ENCODE data around the gene PSMB5. TPM values are rescaled to one million over a fixed set of nuclear protein-coding genes. Genes with fewer than 3 reads are reported as not detected.

PSMB5 gene
- total RNA-seq, 1 donor from 2014 or later = 123 TPM

GRCh38 chr14:23024612-23025075 lies 10.1 kb downstream of the PSMB5 start:
- Mint-ChIP-seq H3K4me1 (peaks cover 16% of the 10 kb centered on the region), H3K4me3 (no peak overlapping the region), H3K36me3 (peaks cover 29% of the 10 kb centered on the region), H3K9me3 (no peaks in the 10 kb centered on the region), H3K27ac (peak overlapping the region; percentile 41), H3K27me3 (ENCODE audit: low read depth) (no peaks in the 10 kb centered on the region)
- DNase-seq (ENCODE audit: low spot score in 2 of 2, unreplicated experiment in 2 of 2) = no peak
- no peak for TF ChIP-seq CTCF (IDR thresholded peaks at IDR 0.05; ENCODE audit: unreplicated experiment)

- no peak for TF ChIP-seq CTCF (IDR thresholded peaks at IDR 0.05; ENCODE audit: unreplicated experiment)
- Mint-ChIP-seq H3K27ac (peak overlapping the region; percentile 61), H3K4me1 (peaks cover 16% of the 10 kb centered on the region), H3K4me3 (no peak overlapping the region), H3K27me3 (ENCODE audit: low read depth) (no peaks in the 10 kb centered on the region), H3K9me3 (no peaks in the 10 kb centered on the region), H3K36me3 (peaks cover 24% of the 10 kb centered on the region)
- no peak for DNase-seq (ENCODE audit: low spot score in 2 of 2, unreplicated experiment in 2 of 2)
These were observed 10.9 kb downstream of the PSMB5 start for GRCh38 chr14:23023795-23024152.

- no peaks in the 10 kb centered on the region for H3K27me3 Mint-ChIP-seq (ENCODE audit: low read depth)
- peaks cover 16% of the 10 kb centered on the region for H3K4me1 Mint-ChIP-seq
- H3K36me3 Mint-ChIP-seq = peaks cover 22% of the 10 kb centered on the region
- no peak for DNase-seq (ENCODE audit: low spot score in 2 of 2, unreplicated experiment in 2 of 2)
- H3K4me3 Mint-ChIP-seq = no peak overlapping the region
- no peak for TF ChIP-seq CTCF (IDR thresholded peaks at IDR 0.05; ENCODE audit: unreplicated experiment)
- no peaks in the 10 kb centered on the region for H3K9me3 Mint-ChIP-seq
- no peak overlapping the region for H3K27ac Mint-ChIP-seq
These were observed 11.5 kb downstream of the PSMB5 start for GRCh38 chr14:23023022-23023794.

GRCh38 chr14:23021889-23022442 lies 12.7 kb downstream of the PSMB5 start:
- no peaks in the 10 kb centered on the region for H3K27me3 Mint-ChIP-seq (ENCODE audit: low read depth)
- H3K36me3 Mint-ChIP-seq = peaks cover 17% of the 10 kb centered on the region
- no peak overlapping the region for H3K4me3 Mint-ChIP-seq
- no peaks in the 10 kb centered on the region for H3K9me3 Mint-ChIP-seq
- H3K4me1 Mint-ChIP-seq = peaks cover 16% of the 10 kb centered on the region
- H3K27ac Mint-ChIP-seq = no peak overlapping the region
- DNase-seq (ENCODE audit: low spot score in 2 of 2, unreplicated experiment in 2 of 2) = no peak
- TF ChIP-seq CTCF (IDR thresholded peaks at IDR 0.05; ENCODE audit: unreplicated experiment) = no peak

- Mint-ChIP-seq H3K9me3 (no peaks in the 10 kb centered on the region), H3K27me3 (ENCODE audit: low read depth) (no peaks in the 10 kb centered on the region), H3K27ac (no peak overlapping the region), H3K36me3 (peaks cover 17% of the 10 kb centered on the region), H3K4me1 (peaks cover 16% of the 10 kb centered on the region), H3K4me3 (no peak overlapping the region)
- DNase-seq (ENCODE audit: low spot score in 2 of 2, unreplicated experiment in 2 of 2) = no peak
- no peak for TF ChIP-seq CTCF (IDR thresholded peaks at IDR 0.05; ENCODE audit: unreplicated experiment)
These were observed 13.3 kb downstream of the PSMB5 start for GRCh38 chr14:23021434-23021833.
